Upper lobe of left lung (tissue), 6 donors: ENCODE results near the gene TPP2. TPM values are rescaled to one million over a fixed set of nuclear protein-coding genes. Genes with fewer than 3 reads are reported as not detected.

Experiments used
- ATAC-seq, 2 donors: fragments of 200-7000 bp; cut with Tn5 transposase; one replicate each; pipeline ENCODE4 v1.9.1; 2022; ENCODE audit warnings: mild to moderate bottlenecking in 2 of 2, moderate library complexity in 2 of 2; ENCODE audit not compliant: low FRiP score in 2 of 2
- DNase-seq, 2 donors: peaks; one replicate each; pipeline ENCODE4 v3.0.0-alpha.2; 2019 to 2020
- H3K27ac ChIP-seq, 4 donors: fragments of 200-600 bp; sonication (generic); one replicate each; pipeline ENCODE4 v1.5.1; 2016 to 2019
- H3K27me3 ChIP-seq, 4 donors: fragments of 200-600 bp; sonication (generic); one replicate each; pipeline ENCODE4 v1.5.1; 2017 to 2019
- H3K36me3 ChIP-seq, 4 donors: fragments of 200-600 bp; sonication (generic); one replicate each; pipeline ENCODE4 v1.5.1; 2016 to 2019
- H3K4me1 ChIP-seq, 4 donors: fragments of 200-600 bp; sonication (generic); one replicate each; pipeline ENCODE4 v1.5.1; 2018 to 2019
- H3K4me3 ChIP-seq, 4 donors: fragments of 200-600 bp; sonication (generic); one replicate each; pipeline ENCODE4 v1.5.1; 2017 to 2019; ENCODE audit warnings: mild to moderate bottlenecking in 2 of 4, moderate library complexity in 1 of 4
- H3K9me3 ChIP-seq, 4 donors: fragments of 200-600 bp; sonication (generic); one replicate each; pipeline ENCODE4 v1.5.1; 2018 to 2019
- EP300 ChIP-seq, 4 donors: sonication (generic); formaldehyde crosslinking; IDR thresholded peaks; one replicate each; pipeline ENCODE4 v1.5.1; 2017; ENCODE audit warnings: antibody characterized with exemption in 4 of 4, control low read depth in 2 of 4
- POLR2A ChIP-seq, 4 donors: fragments of 450-650 bp; IDR thresholded peaks; one replicate each; pipeline ENCODE4 v1.5.1; 2016 to 2017; ENCODE audit warnings: antibody characterized with exemption in 4 of 4, mild to moderate bottlenecking in 2 of 4
- POLR2AphosphoS5 ChIP-seq, 2 donors: sonication (generic); formaldehyde crosslinking; IDR thresholded peaks; one replicate each; pipeline ENCODE4 v1.5.1; 2017; ENCODE audit warnings: antibody characterized with exemption in 2 of 2
- WGBS, 2 donors: methylation state at CpG; one replicate each; pipeline ENCODE4 v1.1.5; 2017 to 2018; 5-methylcytosine and 5-hydroxymethylcytosine counted together
- total RNA-seq, 6 donors: library from RNA; depleted of rRNA in 4 of 6; stranded (reverse); fragments of >200 nt in 4 of 6; gene quantifications; one replicate each; pipeline versions ENCODE4 v1.1.0 to v1.2.1, GENCODE V29; 2016 to 2021
- TF ChIP-seq, protein P1 (sequence below), 6 experiments: fragments of 450-650 bp in 4 of 6; fragments of 200-600 bp in 2 of 6; sonication (generic) in 2 of 6; IDR thresholded peaks; one replicate each; pipeline ENCODE4 v1.5.1; 2016 to 2019; ENCODE audit warnings: antibody characterized with exemption in 6 of 6
- donor health status: DM: no; HTN: no; CAD: no; lungs with moderate emphysema.
- donor health status: DM: no; HTN: yes; CAD: no; lungs with severe emphysema.

Gene TPP2
- total RNA-seq, 6 donors from 2014 or later, result 30.8 to 69.1 (median 41.2) TPM

- DNase-seq (no peak), ATAC-seq (no peak)
- 73 to 81% methylated on average over 4 of the region's 4 CpGs for WGBS, 2 donors
- Histone ChIP-seq H3K4me1 (no peaks in the 10 kb centered on the region), H3K9me3 (no peaks in the 10 kb centered on the region), H3K36me3 (no peaks in the 10 kb centered on the region), H3K27ac (no peak overlapping the region), H3K4me3 (no peak overlapping the region), H3K27me3 (no peaks in the 10 kb centered on the region)
- TF ChIP-seq POLR2AphosphoS5 (IDR thresholded peaks at IDR 0.05) (no peak), EP300 (IDR thresholded peaks at IDR 0.05) (no peak), POLR2A (IDR thresholded peaks at IDR 0.05) (no peak)
- TF ChIP-seq, protein P1, sequence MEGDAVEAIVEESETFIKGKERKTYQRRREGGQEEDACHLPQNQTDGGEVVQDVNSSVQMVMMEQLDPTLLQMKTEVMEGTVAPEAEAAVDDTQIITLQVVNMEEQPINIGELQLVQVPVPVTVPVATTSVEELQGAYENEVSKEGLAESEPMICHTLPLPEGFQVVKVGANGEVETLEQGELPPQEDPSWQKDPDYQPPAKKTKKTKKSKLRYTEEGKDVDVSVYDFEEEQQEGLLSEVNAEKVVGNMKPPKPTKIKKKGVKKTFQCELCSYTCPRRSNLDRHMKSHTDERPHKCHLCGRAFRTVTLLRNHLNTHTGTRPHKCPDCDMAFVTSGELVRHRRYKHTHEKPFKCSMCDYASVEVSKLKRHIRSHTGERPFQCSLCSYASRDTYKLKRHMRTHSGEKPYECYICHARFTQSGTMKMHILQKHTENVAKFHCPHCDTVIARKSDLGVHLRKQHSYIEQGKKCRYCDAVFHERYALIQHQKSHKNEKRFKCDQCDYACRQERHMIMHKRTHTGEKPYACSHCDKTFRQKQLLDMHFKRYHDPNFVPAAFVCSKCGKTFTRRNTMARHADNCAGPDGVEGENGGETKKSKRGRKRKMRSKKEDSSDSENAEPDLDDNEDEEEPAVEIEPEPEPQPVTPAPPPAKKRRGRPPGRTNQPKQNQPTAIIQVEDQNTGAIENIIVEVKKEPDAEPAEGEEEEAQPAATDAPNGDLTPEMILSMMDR (IDR thresholded peaks at IDR 0.05), result no peak
These were observed 28.9 kb upstream of the TPP2 start for GRCh38 chr13:102567857-102568256.

DNA sequence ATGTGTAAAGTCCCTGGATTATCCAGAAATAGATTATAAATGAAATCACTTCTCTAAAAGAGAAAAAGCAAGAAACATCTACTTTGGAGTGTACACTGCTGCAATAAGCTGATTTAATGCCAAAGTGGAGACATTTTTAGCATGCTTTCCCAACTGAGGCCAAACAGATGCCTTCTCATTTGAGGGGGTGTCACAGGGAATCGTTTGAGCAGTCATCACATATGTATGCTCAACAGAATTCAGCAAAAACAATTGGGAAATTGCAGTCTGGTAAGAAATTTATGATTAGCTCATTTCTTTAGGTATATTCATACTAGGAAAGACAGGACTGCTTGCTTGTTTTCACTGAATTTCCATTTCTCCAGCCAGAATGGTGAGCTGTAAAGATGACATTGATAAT is 27.3 kb upstream of the TPP2 start:
- Histone ChIP-seq H3K36me3 (no peaks in the 10 kb centered on the region), H3K27me3 (no peaks in the 10 kb centered on the region), H3K27ac (no peak overlapping the region), H3K9me3 (no peaks in the 10 kb centered on the region), H3K4me1 (no peaks in the 10 kb centered on the region), H3K4me3 (no peak overlapping the region)
- TF ChIP-seq, protein P1 (IDR thresholded peaks at IDR 0.05), result no peak
- no peak for TF ChIP-seq POLR2A (IDR thresholded peaks at IDR 0.05)
- no peak for TF ChIP-seq POLR2AphosphoS5 (IDR thresholded peaks at IDR 0.05)
- ATAC-seq (no peak), DNase-seq (no peak)
- 50 to 59% methylated on average over 1 of the region's 1 CpG for WGBS, 2 donors

DNA sequence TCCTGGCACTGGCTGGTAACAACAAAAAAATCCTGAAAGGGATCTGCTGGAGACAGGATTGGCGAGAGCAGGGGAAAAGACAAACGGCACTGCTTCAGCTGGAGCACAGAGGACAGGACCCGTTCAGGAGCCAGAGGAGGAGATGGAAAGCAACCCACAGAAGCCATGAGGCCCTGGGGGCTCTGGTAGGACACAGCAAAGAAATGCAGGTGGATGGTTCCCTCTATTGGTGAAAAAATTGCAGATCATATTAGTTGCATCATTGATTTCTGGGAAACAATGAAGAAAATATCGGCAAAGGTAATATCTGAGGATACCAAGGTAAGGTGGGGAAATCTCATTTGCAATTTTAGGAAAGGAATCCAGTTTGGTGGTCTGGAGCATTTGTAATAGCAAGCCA is 25.7 kb upstream of the TPP2 start:
- no peaks in the 10 kb centered on the region for H3K4me1 ChIP-seq
- ATAC-seq (no peak), DNase-seq (no peak)
- no peak overlapping the region for H3K4me3 ChIP-seq
- H3K9me3 ChIP-seq, result no peaks in the 10 kb centered on the region
- H3K36me3 ChIP-seq, result no peaks in the 10 kb centered on the region
- no peaks in the 10 kb centered on the region for H3K27me3 ChIP-seq
- TF ChIP-seq POLR2A (IDR thresholded peaks at IDR 0.05) (no peak), EP300 (IDR thresholded peaks at IDR 0.05) (no peak), POLR2AphosphoS5 (IDR thresholded peaks at IDR 0.05) (no peak)
- TF ChIP-seq, protein P1 (IDR thresholded peaks at IDR 0.05), result no peak
- no peak overlapping the region for H3K27ac ChIP-seq
- WGBS, 2 donors, result 67 to 70% methylated on average over 4 of the region's 4 CpGs

- Histone ChIP-seq H3K27me3 (no peaks in the 10 kb centered on the region), H3K4me3 (no peak overlapping the region), H3K4me1 (no peaks in the 10 kb centered on the region), H3K27ac (no peak overlapping the region), H3K9me3 (no peaks in the 10 kb centered on the region), H3K36me3 (no peaks in the 10 kb centered on the region)
- ATAC-seq, result no peak
- no peak for TF ChIP-seq EP300 (IDR thresholded peaks at IDR 0.05)
- TF ChIP-seq, protein P1 (IDR thresholded peaks at IDR 0.05), result no peak
- no peak for TF ChIP-seq POLR2AphosphoS5 (IDR thresholded peaks at IDR 0.05)
- TF ChIP-seq POLR2A (IDR thresholded peaks at IDR 0.05), result no peak
- 71 to 72% methylated on average over 6 of the region's 6 CpGs for WGBS, 2 donors
- no peak for DNase-seq
These were observed 24.5 kb upstream of the TPP2 start for GRCh38 chr13:102572323-102572722.

GRCh38 chr13:102580552-102581169 is 16.1 kb upstream of the TPP2 start:
- DNase-seq, result no peak

More at GRCh38 chr13:102580552-102581169, 16.1 kb upstream of the TPP2 start:
- no peaks in the 10 kb centered on the region for H3K9me3 ChIP-seq
- WGBS, 2 donors, result 1 to 2% methylated on average over 5 of the region's 5 CpGs
- no peak overlapping the region for H3K27ac ChIP-seq
- no peaks in the 10 kb centered on the region for H3K36me3 ChIP-seq
- H3K27me3 ChIP-seq, result no peaks in the 10 kb centered on the region
- ATAC-seq, result peak in 1 of 2 donors; percentile 76
- no peaks in the 10 kb centered on the region for H3K4me1 ChIP-seq
- TF ChIP-seq EP300 (IDR thresholded peaks at IDR 0.05) (no peak), POLR2A (IDR thresholded peaks at IDR 0.05) (no peak)
- TF ChIP-seq, protein P1 (IDR thresholded peaks at IDR 0.05), result peak; percentile 50 to 75 (median 69)
- no peak overlapping the region for H3K4me3 ChIP-seq
